ENCODE data around the gene GALNT1. TPM values are rescaled to one million over a fixed set of nuclear protein-coding genes. Genes with fewer than 3 reads are reported as not detected.

The GALNT1 gene
- total and polyA plus RNA-seq, 2 of the 4 experiments (the other 2 are of a cell fraction), result 24.9 to 43.9 TPM

- Histone ChIP-seq H3K14ac (replicated peaks; ENCODE audit: low read depth, low read length) (no peak overlapping the region), H3K23ac (ENCODE audit: low read depth, low read length) (no peak overlapping the region), H2AK9ac (replicated peaks; ENCODE audit: low read depth, low read length, poor library complexity) (no peak overlapping the region), H3K4me2 (ENCODE audit: low read depth, low read length) (no peak overlapping the region), H2BK120ac (ENCODE audit: low read depth, low read length) (no peak overlapping the region), H3K18ac (ENCODE audit: low read depth, low read length) (no peak overlapping the region), H3K56ac (ENCODE audit: extremely low read depth, insufficient read depth, low read length) (no peak overlapping the region), H3K9ac (ENCODE audit: low read depth, low read length) (no peak overlapping the region), H4K8ac (ENCODE audit: low read depth in 2 of 2, low read length in 2 of 2) (no peak overlapping the region), H3K27me3 (ENCODE audit: control insufficient read depth, insufficient read depth, low read length) (no peaks in the 10 kb centered on the region), H3K4me3 (ENCODE audit: insufficient read depth, low read depth, low read length) (no peak overlapping the region), H2BK5ac (ENCODE audit: low read depth, low read length, poor library complexity, severe bottlenecking) (no peak overlapping the region), H3K79me1 (ENCODE audit: low read depth in 1 of 2, low read length in 2 of 2) (no peaks in the 10 kb centered on the region), H2AFZ (replicated peaks; ENCODE audit: low read length, poor library complexity) (no peak overlapping the region), H3K36me3 (ENCODE audit: control insufficient read depth, insufficient read depth, low read length) (peaks cover under 1% of the 10 kb centered on the region; the same call in 1 of the 2 replicates), H3K4me1 (ENCODE audit: control insufficient read depth, insufficient read depth, low read length) (no peaks in the 10 kb centered on the region), H2BK20ac (ENCODE audit: low read depth, low read length) (no peak overlapping the region), H3K4ac (ENCODE audit: low read depth, low read length) (no peak overlapping the region), H3K9me3 (ENCODE audit: control insufficient read depth, insufficient read depth, low read length) (0 out of 2 replicates have a peak, but pooled peaks cover 2% of the 10 kb centered on the region), H4K5ac (ENCODE audit: low read depth, low read length) (no peak overlapping the region), H2BK15ac (ENCODE audit: low read depth, low read length) (no peak overlapping the region), H3K9me1 (ENCODE audit: insufficient read depth, low read length) (no peaks in the 10 kb centered on the region), H4K20me1 (ENCODE audit: insufficient read depth, low read length) (no peaks in the 10 kb centered on the region), H4K91ac (ENCODE audit: insufficient read depth, low read depth, low read length) (no peak overlapping the region), H2AK5ac (ENCODE audit: low read depth, low read length) (no peak overlapping the region), H3K27ac (ENCODE audit: insufficient read depth, low read length) (no peak overlapping the region)
- ChIA-PET POLR2A (ENCODE audit: unreplicated experiment) (no interaction called here), CTCF (interaction anchor here (0.6 kb wide), 1 partner anchor 130 kb away, joined by 3 read pairs; no protein-coding TSS in a partner anchor)
- no peak for DNase-seq
- no peak for ATAC-seq (ENCODE audit: low read depth)
- 100% methylated on average over 1 of the region's 2 CpGs; no CpG with 5 or more reads in 1 of the 2 experiments for WGBS, 2 experiments (ENCODE audit: extremely low coverage in 2 of 2, insufficient read length in 1 of 2)
- TF ChIP-seq RFX5 (IDR thresholded peaks at IDR 0.05; ENCODE audit: low read depth, low read length), result no peak
- peak; percentile 75 for TF ChIP-seq MAFK (IDR thresholded peaks at IDR 0.05; ENCODE audit: low read depth, low read length)
- dilution Hi-C loops (cut with HindIII; ENCODE audit: low sequenced_read_pairs, unreplicated experiment) (no loop called here), in situ Hi-C loops (cut with MboI; ENCODE audit: low sequenced_read_pairs) (no loop called here), intact Hi-C loops (cut with micrococcal nuclease) (no loop called here)
- no TSS peak for BruUV-seq (replicated peaks)
These were observed 133.0 kb downstream of the GALNT1 start for GRCh38 chr18:35714539-35714938.
